Sigmoid colon (tissue), 7 donors: ENCODE results near the gene ATP2B2. TPM values are rescaled to one million over a fixed set of nuclear protein-coding genes. Genes with fewer than 3 reads are reported as not detected.

Experiments
- DNase-seq: peaks from one replicate; pipeline ENCODE4 v3.0.0-alpha.2; 2019
- H3K27ac ChIP-seq, 4 donors: fragments of 200-600 bp; sonication (generic); one replicate each; pipeline ENCODE4 v1.5.1; 2016 to 2019; ENCODE audit warnings: mild to moderate bottlenecking in 1 of 4
- H3K27me3 ChIP-seq, 3 donors: fragments of 200-600 bp; sonication (generic); one replicate each; pipeline ENCODE4 v1.5.1; 2019; ENCODE audit warnings: mild to moderate bottlenecking in 1 of 3
- H3K36me3 ChIP-seq, 4 donors: fragments of 200-600 bp; sonication (generic); one replicate each; pipeline ENCODE4 v1.5.1; 2016 to 2019
- H3K4me1 ChIP-seq, 4 donors: fragments of 200-600 bp; sonication (generic); one replicate each; pipeline ENCODE4 v1.5.1; 2017 to 2019
- H3K4me3 ChIP-seq, 4 donors: fragments of 200-600 bp; sonication (generic); one replicate each; pipeline ENCODE4 v1.5.1; 2017 to 2019; ENCODE audit warnings: mild to moderate bottlenecking in 2 of 4, moderate library complexity in 1 of 4
- H3K9me3 ChIP-seq, 4 donors: fragments of 200-600 bp in 3 of 4; sonication (generic) in 3 of 4; one replicate each; pipeline versions ENCODE4 v1.5.1 to v1.6.1; 2013 to 2019
- CTCF ChIP-seq, 4 experiments: fragments of 450-650 bp in 3 of 4; fragments of 200-600 bp in 1 of 4; IDR thresholded peaks; one replicate each; pipeline ENCODE4 v1.5.1; 2016 to 2019; ENCODE audit warnings: antibody characterized with exemption in 4 of 4, mild to moderate bottlenecking in 3 of 4, moderate library complexity in 2 of 4
- EP300 ChIP-seq, 4 donors: sonication (generic); formaldehyde crosslinking; IDR thresholded peaks; one replicate each; pipeline ENCODE4 v1.6.1; 2017; ENCODE audit warnings: antibody characterized with exemption in 4 of 4
- POLR2A ChIP-seq, 2 donors: fragments of 450-650 bp; IDR thresholded peaks; one replicate each; pipeline ENCODE4 v1.6.1; 2016; ENCODE audit warnings: antibody characterized with exemption in 2 of 2, mild to moderate bottlenecking in 2 of 2, moderate library complexity in 2 of 2
- POLR2AphosphoS5 ChIP-seq, 4 donors: sonication (generic); formaldehyde crosslinking; IDR thresholded peaks; one replicate each; pipeline ENCODE4 v1.6.1; 2017; ENCODE audit warnings: antibody characterized with exemption in 4 of 4
- WGBS, 2 donors: extraction: QIAGEN DNeasy Blood & Tissue Kit; methylation state at CpG; one replicate each; pipeline ENCODE4 v1.1.7; 2013; 5-methylcytosine and 5-hydroxymethylcytosine counted together
- intact Hi-C: fragments of 100-400 bp; cut with DNase I; formaldehyde crosslinking; loops from one replicate; pipeline ENCODE4 v1.15.1; 2023
- polyA plus RNA-seq, 3 donors: library from polyadenylated mRNA; stranded (reverse); fragments of 200-250 nt; gene quantifications; one replicate each; pipeline ENCODE4 v1.2.3, GENCODE V29; 2013
- total RNA-seq, 4 donors: library from RNA; depleted of rRNA; stranded (reverse); fragments of >200 nt; gene quantifications; one replicate each; pipeline ENCODE4 v1.1.0, GENCODE V29; 2016
- donor health status: healthy with polysubstance abuse.
- donor health status: Bipolar disorder and iron deficiency.
- donor health status: healthy.

Gene ATP2B2
- total and polyA plus RNA-seq, 7 donors, result under 0.01 to 0.83 (median 0.23) TPM; not detected in 3

GRCh38 chr3:10516544-10517452 lies 11.4 kb upstream of the ATP2B2 start:
- TF ChIP-seq CTCF (IDR thresholded peaks at IDR 0.05) (no peak), POLR2AphosphoS5 (IDR thresholded peaks at IDR 0.05) (no peak), EP300 (IDR thresholded peaks at IDR 0.05) (no peak), POLR2A (IDR thresholded peaks at IDR 0.05) (no peak)
- WGBS, 2 donors, result 24 to 53% methylated on average over 14 of the region's 14 CpGs
- intact Hi-C loops, result no loop called here
- DNase-seq, result peak; percentile 46
- Histone ChIP-seq H3K9me3 (no peaks in the 10 kb centered on the region), H3K4me1 (peaks cover 0 to 6% (median 0%) of the 10 kb centered on the region in 4 donors), H3K36me3 (no peaks in the 10 kb centered on the region), H3K27me3 (peaks cover 0 to 20% (median 0%) of the 10 kb centered on the region in 3 donors), H3K27ac (no peak overlapping the region), H3K4me3 (no peak overlapping the region)

- 59 to 76% methylated on average over 7 of the region's 7 CpGs for WGBS, 2 donors
- H3K9me3 ChIP-seq, result no peaks in the 10 kb centered on the region
- H3K27ac ChIP-seq, result no peak overlapping the region
- peaks cover 0 to 16% (median 0%) of the 10 kb centered on the region in 3 donors for H3K27me3 ChIP-seq
- peaks cover 0 to 6% (median 0%) of the 10 kb centered on the region in 4 donors for H3K4me1 ChIP-seq
- peak; percentile 20 for DNase-seq
- H3K36me3 ChIP-seq, result no peaks in the 10 kb centered on the region
- TF ChIP-seq CTCF (IDR thresholded peaks at IDR 0.05) (no peak), EP300 (IDR thresholded peaks at IDR 0.05) (no peak), POLR2A (IDR thresholded peaks at IDR 0.05) (no peak)
- intact Hi-C loops, result no loop called here
- H3K4me3 ChIP-seq, result no peak overlapping the region
Observed at GRCh38 chr3:10515884-10516495, 10.6 kb upstream of the ATP2B2 start.

- Histone ChIP-seq H3K9me3 (no peaks in the 10 kb centered on the region), H3K27ac (no peak overlapping the region), H3K4me3 (no peak overlapping the region), H3K27me3 (peaks cover 0 to 10% (median 0%) of the 10 kb centered on the region in 3 donors), H3K4me1 (peaks cover 0 to 6% (median 0%) of the 10 kb centered on the region in 4 donors), H3K36me3 (no peaks in the 10 kb centered on the region)
- intact Hi-C loops, result no loop called here
- 79 to 80% methylated on average over 3 of the region's 3 CpGs for WGBS, 2 donors
- DNase-seq, result peak; percentile 34
- TF ChIP-seq CTCF (IDR thresholded peaks at IDR 0.05) (no peak), POLR2AphosphoS5 (IDR thresholded peaks at IDR 0.05) (no peak), EP300 (IDR thresholded peaks at IDR 0.05) (no peak), POLR2A (IDR thresholded peaks at IDR 0.05) (no peak)
Observed at GRCh38 chr3:10515396-10515795, 10.0 kb upstream of the ATP2B2 start.

- H3K4me3 ChIP-seq, result no peak overlapping the region
- intact Hi-C loops, result no loop called here
- peak; percentile 41 for DNase-seq
- peaks cover 0 to 5% (median 0%) of the 10 kb centered on the region in 3 donors for H3K27me3 ChIP-seq
- no peak overlapping the region for H3K27ac ChIP-seq
- H3K9me3 ChIP-seq, result no peaks in the 10 kb centered on the region
- no peaks in the 10 kb centered on the region for H3K36me3 ChIP-seq
- 81 to 85% methylated on average over 8 of the region's 8 CpGs for WGBS, 2 donors
- TF ChIP-seq POLR2A (IDR thresholded peaks at IDR 0.05), result no peak
- TF ChIP-seq EP300 (IDR thresholded peaks at IDR 0.05), result no peak
- TF ChIP-seq POLR2AphosphoS5 (IDR thresholded peaks at IDR 0.05), result no peak
- TF ChIP-seq CTCF (IDR thresholded peaks at IDR 0.05), result no peak
- peaks cover 0 to 6% (median 0%) of the 10 kb centered on the region in 4 donors for H3K4me1 ChIP-seq
Observed at GRCh38 chr3:10514407-10515069, 9.2 kb upstream of the ATP2B2 start.
